SW480 (cell line): ENCODE results near the gene ZAR1.

Experiments used
- DNase-seq: peaks from one replicate; pipeline ENCODE4 v3.0.0-alpha.2; 2016; ENCODE audit warnings: low spot score

The ZAR1 gene

GRCh38 chr4:48490680-48491513 lies 845 bp downstream of the ZAR1 start:
- DNase-seq = no peak

- DNase-seq = no peak
These were observed 1.6 kb downstream of the ZAR1 start for GRCh38 chr4:48491514-48492176.

- DNase-seq = no peak
These were observed 3.5 kb downstream of the ZAR1 start for GRCh38 chr4:48493452-48494100.

DNA sequence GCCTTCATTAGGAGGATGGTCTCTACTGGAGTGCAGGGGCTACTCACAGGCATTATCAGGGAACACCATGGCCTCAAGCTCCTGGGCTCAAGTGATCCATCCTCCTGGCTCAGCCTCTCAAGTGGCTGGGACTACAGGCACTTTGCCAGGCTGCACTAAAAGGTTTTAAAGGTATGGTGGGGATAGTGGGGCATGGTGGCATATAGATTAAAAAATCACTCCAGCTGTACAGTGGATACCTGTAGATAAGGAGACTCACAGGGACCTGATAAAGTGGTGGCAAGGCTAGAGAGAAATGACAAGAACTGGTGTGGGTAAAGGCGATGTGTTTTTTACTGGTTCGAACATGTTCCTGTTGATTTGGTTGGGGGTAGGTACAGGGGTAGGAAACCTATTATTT lies 5.9 kb downstream of the ZAR1 start:
- no peak for DNase-seq

- no peak for DNase-seq
These were observed 8.8 kb downstream of the ZAR1 start for GRCh38 chr4:48498895-48499294.

GRCh38 chr4:48499551-48500066 lies 9.6 kb downstream of the ZAR1 start:
- no peak for DNase-seq

DNA sequence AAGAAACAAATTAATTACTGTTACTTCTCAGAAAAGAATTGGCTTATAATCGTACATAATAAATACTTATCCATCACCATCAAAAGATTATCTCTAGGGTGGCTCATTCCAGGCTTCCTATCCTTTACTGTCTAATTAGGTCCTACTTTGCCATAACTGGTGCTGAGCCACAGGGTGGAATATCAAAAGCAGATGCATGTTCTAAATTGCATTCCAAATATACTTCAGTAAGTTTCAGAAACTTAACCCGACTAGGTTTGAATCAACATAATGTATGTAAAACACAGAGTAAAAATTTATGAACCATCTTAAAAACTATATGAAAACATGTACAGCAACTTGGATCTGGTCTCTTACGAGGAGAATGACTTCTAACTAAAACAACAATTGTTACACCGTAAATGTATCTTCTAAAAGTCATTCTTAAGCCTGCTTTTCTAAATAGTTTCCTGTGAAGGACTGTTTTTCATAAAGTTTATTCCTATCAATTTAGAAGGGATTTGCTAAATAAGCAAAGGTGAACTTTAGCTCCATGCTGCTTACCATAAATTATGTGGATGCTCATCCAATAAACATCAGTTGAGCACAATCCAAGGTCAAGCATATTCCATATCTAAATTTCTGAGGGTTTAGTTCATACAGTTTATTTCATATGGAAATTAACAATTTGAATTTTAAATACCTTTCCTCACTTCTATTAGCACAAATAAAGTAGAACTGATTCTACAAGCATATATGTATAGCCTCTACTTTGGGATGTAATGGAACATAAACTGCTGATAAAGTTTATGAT lies 13.4 kb downstream of the ZAR1 start:
- DNase-seq = no peak

DNA sequence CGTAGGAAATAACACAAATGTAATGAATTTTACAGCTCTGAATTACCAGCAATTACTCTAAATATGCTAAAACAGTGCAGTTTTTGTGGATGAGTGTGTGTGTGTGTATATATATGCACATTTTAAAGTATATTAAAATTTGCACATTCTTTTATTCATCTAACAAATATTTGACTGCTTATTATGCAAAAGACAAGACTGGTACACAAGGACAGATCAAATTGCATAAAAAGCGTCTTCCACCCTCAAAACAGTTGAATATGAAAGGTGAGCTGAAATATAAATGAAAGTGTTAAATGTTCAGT lies 13.9 kb downstream of the ZAR1 start:
- no peak for DNase-seq

DNA sequence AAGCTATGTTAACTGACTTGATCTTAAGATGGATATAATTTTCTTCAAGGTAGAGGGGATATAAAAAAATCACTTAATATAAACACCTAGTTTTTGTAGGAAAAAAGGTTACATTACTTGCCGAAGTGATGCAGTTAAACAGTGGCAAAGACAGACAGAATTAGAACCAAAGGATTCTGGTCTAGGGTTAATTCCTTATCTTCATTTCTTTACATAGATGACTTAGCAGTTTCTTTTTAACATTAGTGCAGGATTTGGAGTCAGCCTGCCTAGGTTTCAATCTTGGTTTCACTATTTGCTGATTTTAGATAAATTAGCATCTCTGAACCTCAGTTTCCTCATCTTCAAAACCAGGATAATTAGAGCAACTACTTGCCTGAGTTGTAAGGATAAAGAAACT lies 14.3 kb downstream of the ZAR1 start:
- DNase-seq = no peak

- DNase-seq = no peak
These were observed 16.7 kb downstream of the ZAR1 start for GRCh38 chr4:48506716-48507115.

GRCh38 chr4:48509543-48509942 lies 19.5 kb downstream of the ZAR1 start:
- no peak for DNase-seq

DNA sequence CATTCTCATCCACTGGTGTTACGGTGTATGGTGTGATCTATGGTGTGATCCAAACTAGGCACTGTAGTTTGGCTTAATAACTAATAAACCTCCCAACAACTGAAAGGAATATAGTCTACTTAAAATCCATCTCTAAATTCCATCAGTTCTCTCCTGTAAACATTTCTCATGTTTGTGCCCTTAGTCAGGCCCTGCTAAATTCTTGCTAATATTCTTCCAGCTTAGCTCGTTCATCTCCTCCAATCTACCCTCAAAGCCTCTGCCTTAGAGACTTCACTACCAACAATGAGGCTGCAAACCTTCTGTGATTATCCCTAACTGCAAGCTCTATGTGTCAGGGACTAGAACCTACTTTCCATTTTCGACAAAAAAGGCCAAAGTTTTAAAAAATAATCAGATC lies 28.1 kb downstream of the ZAR1 start:
- DNase-seq = no peak

- DNase-seq = no peak
These were observed 36.4 kb downstream of the ZAR1 start for GRCh38 chr4:48526406-48526805.

DNA sequence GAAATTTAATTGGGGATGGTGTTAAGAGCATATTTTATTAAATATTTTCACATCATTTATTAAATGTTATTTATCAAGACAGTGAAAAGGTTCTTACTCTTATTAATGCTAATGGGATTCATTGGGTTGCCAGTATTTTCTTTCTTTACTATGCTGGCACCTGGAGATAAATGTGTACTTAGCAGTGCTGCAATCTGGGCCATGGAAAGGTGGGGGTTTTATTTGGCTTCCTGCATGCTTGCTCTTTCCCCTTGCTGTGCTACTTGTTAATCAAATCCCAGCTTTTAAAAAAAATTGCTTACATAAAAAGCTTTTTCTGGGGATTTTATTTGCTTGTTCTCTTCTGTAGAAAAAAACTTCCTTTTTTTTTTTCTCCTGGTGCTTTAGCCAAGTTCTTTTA lies 48.3 kb downstream of the ZAR1 start:
- no peak for DNase-seq

- DNase-seq = no peak
These were observed 49.5 kb downstream of the ZAR1 start for GRCh38 chr4:48539597-48539996.

GRCh38 chr4:48542888-48543287 lies 52.8 kb downstream of the ZAR1 start:
- no peak for DNase-seq

DNA sequence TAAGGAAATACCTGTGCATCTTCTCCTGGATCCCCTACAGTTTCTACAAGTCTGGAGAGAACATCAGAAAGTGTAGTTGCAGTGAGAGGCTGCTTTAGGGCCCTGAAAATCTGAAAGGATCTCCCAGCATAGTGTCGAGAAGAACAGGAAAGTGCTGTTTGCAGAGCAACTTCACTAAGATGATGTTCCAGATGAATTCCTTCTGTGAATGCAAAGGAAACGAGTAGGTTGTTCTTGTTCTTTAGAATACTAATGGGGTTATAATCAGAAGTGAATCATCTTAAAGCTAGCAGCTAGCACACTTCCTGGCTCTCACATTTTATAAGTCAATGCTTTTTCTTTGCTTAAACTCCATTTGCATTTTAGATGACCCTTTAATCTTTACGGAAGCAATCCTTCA lies 53.7 kb downstream of the ZAR1 start:
- no peak for DNase-seq
